ENCODE measurements around the gene ULK4. TPM values are rescaled to one million over a fixed set of nuclear protein-coding genes. Genes with fewer than 3 reads are reported as not detected.

ULK4 gene
- polyA plus RNA-seq, 1 donor from 2014 or later = 7.2 TPM

GRCh38 chr3:41411065-41411464, 550.8 kb downstream of the ULK4 start:
- no peak overlapping the region for H3K27ac ChIP-seq (ENCODE audit: low read length)
- no peaks in the 10 kb centered on the region for H3K27me3 ChIP-seq (ENCODE audit: insufficient read depth, low read depth, low read length)
- TF ChIP-seq RAD21 (conservative IDR thresholded peaks at IDR 0.05) = no peak
- TF ChIP-seq, protein P1, sequence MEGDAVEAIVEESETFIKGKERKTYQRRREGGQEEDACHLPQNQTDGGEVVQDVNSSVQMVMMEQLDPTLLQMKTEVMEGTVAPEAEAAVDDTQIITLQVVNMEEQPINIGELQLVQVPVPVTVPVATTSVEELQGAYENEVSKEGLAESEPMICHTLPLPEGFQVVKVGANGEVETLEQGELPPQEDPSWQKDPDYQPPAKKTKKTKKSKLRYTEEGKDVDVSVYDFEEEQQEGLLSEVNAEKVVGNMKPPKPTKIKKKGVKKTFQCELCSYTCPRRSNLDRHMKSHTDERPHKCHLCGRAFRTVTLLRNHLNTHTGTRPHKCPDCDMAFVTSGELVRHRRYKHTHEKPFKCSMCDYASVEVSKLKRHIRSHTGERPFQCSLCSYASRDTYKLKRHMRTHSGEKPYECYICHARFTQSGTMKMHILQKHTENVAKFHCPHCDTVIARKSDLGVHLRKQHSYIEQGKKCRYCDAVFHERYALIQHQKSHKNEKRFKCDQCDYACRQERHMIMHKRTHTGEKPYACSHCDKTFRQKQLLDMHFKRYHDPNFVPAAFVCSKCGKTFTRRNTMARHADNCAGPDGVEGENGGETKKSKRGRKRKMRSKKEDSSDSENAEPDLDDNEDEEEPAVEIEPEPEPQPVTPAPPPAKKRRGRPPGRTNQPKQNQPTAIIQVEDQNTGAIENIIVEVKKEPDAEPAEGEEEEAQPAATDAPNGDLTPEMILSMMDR (IDR thresholded peaks at IDR 0.05; ENCODE audit: poor library complexity, severe bottlenecking) = no peak
- TF ChIP-seq REST (IDR thresholded peaks at IDR 0.05; ENCODE audit: borderline replicate concordance) = no peak
- no peak for TF ChIP-seq EP300 (conservative IDR thresholded peaks at IDR 0.05; ENCODE audit: poor library complexity, severe bottlenecking)
- TF ChIP-seq SMC3 (conservative IDR thresholded peaks at IDR 0.05; ENCODE audit: poor library complexity) = no peak
- no peak for TF ChIP-seq EZH2 (IDR thresholded peaks at IDR 0.05; ENCODE audit: borderline replicate concordance, insufficient read depth, low read length, poor library complexity, severe bottlenecking)
- TF ChIP-seq TAF1 (IDR thresholded peaks at IDR 0.05; ENCODE audit: low read depth) = no peak
- no peak for TF ChIP-seq MXI1 (conservative IDR thresholded peaks at IDR 0.05; ENCODE audit: poor library complexity, severe bottlenecking)
- TF ChIP-seq POLR2AphosphoS5 (IDR thresholded peaks at IDR 0.05) = no peak
- no peaks in the 10 kb centered on the region for H3K9me3 ChIP-seq (ENCODE audit: low read length)
- no peaks in the 10 kb centered on the region for H3K79me2 ChIP-seq (replicated peaks; ENCODE audit: insufficient read depth, low read length)
- no peaks in the 10 kb centered on the region for H3K36me3 ChIP-seq (ENCODE audit: insufficient read depth, low read length)
- H3K9me2 ChIP-seq (ENCODE audit: insufficient read depth, low read length) = no peaks in the 10 kb centered on the region
- H3K4me3 ChIP-seq (ENCODE audit: low read length) = no peak overlapping the region
- no peak overlapping the region for H3K4me2 ChIP-seq (ENCODE audit: low read length)
- no peaks in the 10 kb centered on the region for H4K20me1 ChIP-seq (ENCODE audit: insufficient read depth)
- H3K9ac ChIP-seq (ENCODE audit: low read length) = no peak overlapping the region
- no peak overlapping the region for H2AFZ ChIP-seq (ENCODE audit: low read depth, low read length)
- H3F3A ChIP-seq (ENCODE audit: insufficient read depth, low read length, poor library complexity, severe bottlenecking) = no peaks in the 10 kb centered on the region

DNA sequence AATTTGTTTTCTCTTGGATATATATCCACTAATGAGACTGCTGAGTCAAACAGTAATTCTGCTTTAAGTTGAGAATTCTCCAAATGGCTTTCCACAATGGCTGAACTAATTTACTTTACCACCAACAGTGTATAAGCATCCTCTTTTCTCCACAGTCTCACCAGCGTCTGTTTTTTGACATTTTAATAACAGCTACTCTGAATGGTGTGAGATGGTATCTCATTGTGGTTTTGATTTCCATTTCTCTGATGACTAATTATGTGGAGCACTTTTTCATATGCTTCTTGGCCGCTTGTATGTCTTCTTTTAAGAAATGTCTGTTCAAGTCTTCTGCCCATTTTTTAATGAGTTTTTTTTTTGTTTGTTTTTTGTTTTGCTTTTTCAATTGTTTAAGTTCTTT, 556.4 kb downstream of the ULK4 start:
- H4K20me1 ChIP-seq (ENCODE audit: insufficient read depth) = no peaks in the 10 kb centered on the region
- no peaks in the 10 kb centered on the region for H3K36me3 ChIP-seq (ENCODE audit: insufficient read depth, low read length)
- no peak overlapping the region for H3K4me3 ChIP-seq (ENCODE audit: low read length)
- no peak for TF ChIP-seq POLR2AphosphoS5 (IDR thresholded peaks at IDR 0.05)
- no peak for TF ChIP-seq REST (IDR thresholded peaks at IDR 0.05; ENCODE audit: borderline replicate concordance)
- TF ChIP-seq RAD21 (conservative IDR thresholded peaks at IDR 0.05) = no peak
- TF ChIP-seq EZH2 (IDR thresholded peaks at IDR 0.05; ENCODE audit: borderline replicate concordance, insufficient read depth, low read length, poor library complexity, severe bottlenecking) = no peak
- TF ChIP-seq MXI1 (conservative IDR thresholded peaks at IDR 0.05; ENCODE audit: poor library complexity, severe bottlenecking) = no peak
- TF ChIP-seq EP300 (conservative IDR thresholded peaks at IDR 0.05; ENCODE audit: poor library complexity, severe bottlenecking) = no peak
- no peak for TF ChIP-seq TAF1 (IDR thresholded peaks at IDR 0.05; ENCODE audit: low read depth)
- TF ChIP-seq, protein P1 (IDR thresholded peaks at IDR 0.05; ENCODE audit: poor library complexity, severe bottlenecking) = no peak
- no peak for TF ChIP-seq SMC3 (conservative IDR thresholded peaks at IDR 0.05; ENCODE audit: poor library complexity)
- no peaks in the 10 kb centered on the region for H3K9me2 ChIP-seq (ENCODE audit: insufficient read depth, low read length)
- no peak overlapping the region for H3K4me2 ChIP-seq (ENCODE audit: low read length)
- H3K27me3 ChIP-seq (ENCODE audit: insufficient read depth, low read depth, low read length) = no peaks in the 10 kb centered on the region
- no peak overlapping the region for H3K27ac ChIP-seq (ENCODE audit: low read length)
- H3K9me3 ChIP-seq (ENCODE audit: low read length) = no peaks in the 10 kb centered on the region
- H2AFZ ChIP-seq (ENCODE audit: low read depth, low read length) = no peak overlapping the region
- H3F3A ChIP-seq (ENCODE audit: insufficient read depth, low read length, poor library complexity, severe bottlenecking) = no peaks in the 10 kb centered on the region
- H3K9ac ChIP-seq (ENCODE audit: low read length) = no peak overlapping the region
- no peaks in the 10 kb centered on the region for H3K79me2 ChIP-seq (replicated peaks; ENCODE audit: insufficient read depth, low read length)

Data from neural cell (in vitro differentiated cells).